GM19452 (cell line): ENCODE measurements around the gene MAD2L2.

ENCODE experiments used
- ATAC-seq: cut with Tn5 transposase; IDR thresholded peaks from one replicate; pipeline ENCODE4 v1.9.1; 2021; ENCODE audit not compliant: unreplicated experiment

The MAD2L2 gene

DNA sequence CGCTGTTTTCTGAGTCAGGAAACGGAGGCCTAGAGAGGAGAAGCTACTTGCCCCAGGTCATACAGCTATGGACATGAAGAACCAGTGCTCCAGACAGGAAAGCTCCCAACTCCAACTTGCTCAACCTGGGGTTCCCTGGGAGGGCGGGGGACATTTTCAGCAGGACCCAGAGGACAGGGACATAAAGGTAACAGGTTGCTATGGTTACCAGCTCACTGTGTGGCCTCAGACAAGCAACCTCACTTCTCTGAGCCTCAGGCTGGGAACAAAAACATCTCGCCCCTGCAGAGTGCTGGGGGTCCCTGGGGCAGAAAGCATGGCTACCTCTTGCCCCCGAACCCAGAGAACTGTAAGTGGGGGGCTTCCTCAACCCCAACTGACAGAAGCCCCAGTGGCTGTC lies 42.8 kb downstream of the MAD2L2 start:
- ATAC-seq, result no peak

DNA sequence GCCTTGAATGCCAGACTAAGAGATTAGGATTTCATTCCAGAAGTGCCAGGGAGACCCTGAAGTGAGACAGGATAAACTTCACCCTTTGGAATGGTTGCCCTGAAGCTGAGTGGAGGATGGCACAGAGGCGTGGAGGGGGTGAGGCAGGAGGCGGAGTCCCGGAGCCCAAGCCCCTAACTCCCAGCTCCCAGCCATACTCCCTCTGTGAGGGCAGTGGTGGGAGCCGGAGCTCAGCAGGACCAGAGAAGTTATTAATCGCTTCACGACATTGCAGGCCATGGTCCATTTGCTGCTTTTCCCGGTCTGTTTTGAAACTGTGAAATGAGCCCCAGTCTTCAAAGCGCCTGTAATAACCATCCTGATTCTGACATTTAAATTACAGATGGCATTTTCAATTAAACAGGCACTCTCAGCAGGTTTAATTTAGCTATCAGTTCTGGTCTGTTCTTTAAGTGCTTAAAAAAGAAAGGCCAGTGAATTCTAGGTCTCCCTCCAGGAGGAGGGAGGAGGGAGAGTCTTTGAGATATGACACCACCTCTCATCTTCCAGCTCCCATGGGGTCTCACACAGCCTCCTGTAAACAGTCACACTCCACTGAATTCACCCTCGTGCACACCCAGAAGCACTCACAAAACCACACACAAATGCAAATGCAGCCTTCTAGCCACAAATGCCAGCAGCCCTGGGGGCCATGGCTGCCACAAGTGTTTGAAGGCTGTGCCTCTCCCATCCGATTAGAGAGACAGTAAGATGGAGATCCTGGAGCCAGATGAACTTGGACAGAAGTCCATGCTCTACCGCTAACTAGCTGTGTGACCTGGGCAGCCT lies 46.4 kb downstream of the MAD2L2 start:
- ATAC-seq, result no peak

DNA sequence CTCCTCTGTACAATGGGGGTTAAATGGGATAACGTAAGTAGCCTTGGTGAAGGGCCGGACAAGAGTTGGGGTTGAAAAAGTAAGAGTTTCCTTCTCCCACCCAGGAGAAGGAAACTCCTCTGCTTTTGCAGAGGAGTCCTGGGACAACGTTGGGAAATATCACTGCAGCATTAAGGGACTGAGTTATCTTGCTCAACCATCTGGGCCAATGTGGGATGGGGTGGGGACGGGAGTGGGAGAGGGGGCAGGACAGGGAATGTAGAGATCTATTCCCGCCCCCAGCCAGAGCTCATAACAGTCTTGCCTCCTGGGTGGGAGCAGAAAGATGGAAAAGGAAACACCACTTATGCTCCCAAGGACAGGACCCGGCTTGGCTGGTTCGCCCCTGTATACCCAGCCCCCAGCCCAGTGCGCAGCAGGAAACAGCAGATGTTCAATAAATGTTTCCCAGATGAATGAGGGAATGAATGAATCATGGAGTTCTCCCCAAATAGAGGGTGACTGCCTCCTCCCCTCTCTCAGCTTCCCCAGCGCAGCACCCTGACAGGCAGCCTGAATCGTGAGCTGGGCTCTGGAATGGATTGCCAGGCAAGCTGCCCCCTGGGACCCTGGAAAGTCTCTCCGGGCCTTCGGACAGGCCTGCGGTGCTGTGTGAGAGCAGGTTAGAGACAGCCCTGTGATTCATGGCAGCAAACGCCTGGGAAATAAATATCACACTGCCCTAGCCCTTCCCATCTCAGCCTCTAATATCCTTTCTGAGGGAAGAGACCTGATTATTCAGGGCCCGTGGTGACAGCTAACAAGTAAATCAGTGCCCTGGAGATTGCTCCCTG lies 51.5 kb downstream of the MAD2L2 start:
- ATAC-seq, result no peak

DNA sequence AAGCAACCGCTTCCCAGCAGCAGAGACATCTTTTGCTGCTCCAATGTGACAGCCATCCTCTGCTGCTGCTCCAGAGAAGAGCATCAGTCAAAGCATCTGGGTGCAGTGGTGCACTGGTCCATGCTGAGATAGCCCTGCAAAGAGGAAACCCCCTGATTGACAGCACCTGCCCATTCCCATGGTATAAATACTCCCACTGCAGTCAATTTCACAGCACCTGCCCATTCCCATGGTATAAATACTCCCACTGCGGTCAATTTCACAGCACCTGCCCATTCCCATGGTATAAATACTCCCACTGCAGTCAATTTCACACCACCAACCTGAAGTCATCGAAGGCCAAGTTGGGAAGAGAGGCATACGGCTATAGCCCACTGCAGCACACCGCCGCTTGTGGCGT lies 52.2 kb downstream of the MAD2L2 start:
- ATAC-seq, result no peak

DNA sequence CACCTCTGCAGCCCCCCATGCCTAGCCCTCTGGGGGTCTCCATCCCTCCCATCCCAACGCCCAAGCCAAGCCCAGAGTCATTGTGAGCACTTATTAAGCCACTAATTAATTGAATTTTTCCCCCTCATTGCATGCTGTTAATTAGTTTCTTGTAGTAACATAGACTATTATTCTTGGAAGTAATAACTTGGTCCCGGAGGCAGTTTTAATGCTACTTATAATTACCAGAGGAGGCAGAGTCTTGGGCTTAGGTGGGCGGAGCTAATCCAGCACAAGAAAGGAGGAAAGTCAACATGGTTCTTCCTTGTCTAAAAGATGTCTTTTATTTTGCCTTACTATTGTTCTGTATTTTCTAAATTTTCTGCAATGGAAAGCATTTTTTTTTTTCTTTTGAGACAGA lies 54.4 kb downstream of the MAD2L2 start:
- ATAC-seq, result no peak
